ENCODE measurements around the gene TRIM44.

GRCh38 chr11:35857922-35858321 is 195.3 kb downstream of the TRIM44 start:
- no peak for TF ChIP-seq CTCF (IDR thresholded peaks at IDR 0.05)
- no peak for TF ChIP-seq EP300 (IDR thresholded peaks at IDR 0.05)
- no peak for TF ChIP-seq POLR2AphosphoS5 (IDR thresholded peaks at IDR 0.05)
- TF ChIP-seq POLR2A (IDR thresholded peaks at IDR 0.05), result no peak
